GM21786 (cell line): ENCODE measurements around the gene TMEM203.

Source experiments
- ATAC-seq: cut with Tn5 transposase; IDR thresholded peaks from one replicate; pipeline ENCODE4 v1.9.1; 2021; ENCODE audit not compliant: unreplicated experiment

Gene TMEM203

GRCh38 chr9:137167747-137168572 is 37.5 kb downstream of the TMEM203 start:
- ATAC-seq: no peak

GRCh38 chr9:137167277-137167746 is 38.1 kb downstream of the TMEM203 start:
- no peak for ATAC-seq

DNA sequence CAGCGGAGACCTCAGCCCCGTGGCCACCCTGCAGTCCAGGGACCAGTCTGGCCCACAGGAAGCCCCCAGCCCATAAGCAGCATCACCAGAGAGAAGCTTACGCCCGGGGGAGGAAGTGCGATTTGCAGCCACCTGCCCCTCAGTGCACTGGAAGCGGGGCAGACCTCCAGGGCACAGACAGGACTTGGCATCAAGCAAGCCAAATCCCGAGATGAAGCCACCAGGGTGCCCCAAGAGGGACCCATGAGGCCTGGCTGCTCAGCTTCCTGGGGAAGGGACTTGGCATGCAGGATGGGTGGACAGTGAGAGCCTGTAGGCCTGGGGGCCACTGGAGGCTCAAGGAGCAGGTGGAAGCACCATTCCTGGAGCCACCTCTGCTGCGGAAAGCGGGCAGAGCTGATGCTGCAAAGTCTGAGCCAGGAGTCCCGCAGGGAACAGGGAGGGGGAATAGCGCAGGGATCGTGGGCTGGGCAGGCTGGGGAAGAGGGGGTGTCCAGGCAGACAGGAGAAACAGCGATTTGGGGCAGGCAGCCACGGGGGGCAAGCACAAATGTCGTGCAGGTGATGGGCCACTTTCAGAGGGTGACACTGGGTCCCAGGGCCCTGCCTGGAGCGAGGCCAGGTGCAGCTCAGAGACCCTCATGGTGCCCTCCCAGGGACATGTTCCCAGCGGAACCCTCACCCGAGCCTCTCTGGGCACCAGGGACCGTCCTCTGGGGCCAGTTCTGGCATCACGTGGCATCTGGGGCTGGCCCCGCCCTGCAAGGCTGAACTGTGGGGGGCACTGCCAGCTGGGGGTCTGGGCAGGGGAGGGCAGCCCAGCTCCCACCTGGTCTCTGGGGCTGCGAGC is 38.8 kb downstream of the TMEM203 start:
- no peak for ATAC-seq

DNA sequence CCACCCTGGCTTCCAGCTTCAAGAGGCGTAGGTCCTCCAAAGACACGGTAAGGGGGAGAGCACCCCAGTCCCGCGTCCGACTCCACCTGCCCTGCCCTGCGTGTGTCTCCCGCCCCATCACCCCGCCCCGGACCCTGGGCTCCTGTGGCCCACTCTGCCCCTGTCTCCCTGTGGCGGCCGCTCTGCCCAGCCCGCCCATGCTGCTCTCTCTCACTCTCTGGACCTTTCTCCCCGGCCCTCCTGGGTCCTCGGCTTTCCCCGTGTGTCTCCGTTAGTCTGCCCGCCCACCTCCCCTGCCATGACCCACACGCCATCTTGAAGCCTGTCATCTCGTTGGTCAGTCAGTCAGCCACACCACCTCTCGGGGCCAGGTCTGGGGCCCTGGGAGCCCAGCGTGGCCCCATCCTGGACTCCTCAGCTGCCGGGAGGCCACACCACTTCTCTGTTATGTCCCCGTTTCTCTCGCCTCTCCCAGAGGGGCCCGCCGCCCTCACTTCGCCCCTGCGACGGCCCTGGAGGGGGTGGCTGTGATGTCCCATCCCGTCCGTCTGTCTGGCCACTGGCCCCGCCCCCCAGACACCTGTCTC is 40.1 kb downstream of the TMEM203 start:
- ATAC-seq: no peak

GRCh38 chr9:137164370-137165249 is 40.8 kb downstream of the TMEM203 start:
- no peak for ATAC-seq

- ATAC-seq: no peak
These were observed 41.6 kb downstream of the TMEM203 start for GRCh38 chr9:137163805-137164204.

- no peak for ATAC-seq
These were observed 42.1 kb downstream of the TMEM203 start for GRCh38 chr9:137163365-137163715.

- no peak for ATAC-seq
These were observed 42.7 kb downstream of the TMEM203 start for GRCh38 chr9:137162505-137163364.

GRCh38 chr9:137161558-137162486 is 43.6 kb downstream of the TMEM203 start:
- ATAC-seq: no peak

GRCh38 chr9:137160716-137161557 is 44.5 kb downstream of the TMEM203 start:
- ATAC-seq: no peak

DNA sequence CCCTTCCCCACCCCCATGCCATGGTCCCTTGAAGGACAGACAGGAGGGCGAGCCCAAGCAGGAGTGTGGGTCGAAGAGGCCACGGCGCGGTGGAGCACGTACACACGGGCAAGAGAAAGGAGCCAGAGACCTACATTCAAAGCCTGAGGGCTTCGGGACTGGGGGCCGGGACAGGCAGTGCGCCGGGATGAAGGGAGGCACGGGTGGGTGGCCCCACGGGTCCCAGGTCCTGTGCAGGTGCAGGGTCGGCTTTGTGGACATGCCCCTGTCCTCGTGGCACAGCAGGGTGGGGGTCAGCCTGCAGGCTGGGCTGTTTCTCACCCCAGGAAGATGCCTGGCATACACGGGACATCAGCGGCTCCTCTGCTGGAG is 45.4 kb downstream of the TMEM203 start:
- ATAC-seq: no peak

DNA sequence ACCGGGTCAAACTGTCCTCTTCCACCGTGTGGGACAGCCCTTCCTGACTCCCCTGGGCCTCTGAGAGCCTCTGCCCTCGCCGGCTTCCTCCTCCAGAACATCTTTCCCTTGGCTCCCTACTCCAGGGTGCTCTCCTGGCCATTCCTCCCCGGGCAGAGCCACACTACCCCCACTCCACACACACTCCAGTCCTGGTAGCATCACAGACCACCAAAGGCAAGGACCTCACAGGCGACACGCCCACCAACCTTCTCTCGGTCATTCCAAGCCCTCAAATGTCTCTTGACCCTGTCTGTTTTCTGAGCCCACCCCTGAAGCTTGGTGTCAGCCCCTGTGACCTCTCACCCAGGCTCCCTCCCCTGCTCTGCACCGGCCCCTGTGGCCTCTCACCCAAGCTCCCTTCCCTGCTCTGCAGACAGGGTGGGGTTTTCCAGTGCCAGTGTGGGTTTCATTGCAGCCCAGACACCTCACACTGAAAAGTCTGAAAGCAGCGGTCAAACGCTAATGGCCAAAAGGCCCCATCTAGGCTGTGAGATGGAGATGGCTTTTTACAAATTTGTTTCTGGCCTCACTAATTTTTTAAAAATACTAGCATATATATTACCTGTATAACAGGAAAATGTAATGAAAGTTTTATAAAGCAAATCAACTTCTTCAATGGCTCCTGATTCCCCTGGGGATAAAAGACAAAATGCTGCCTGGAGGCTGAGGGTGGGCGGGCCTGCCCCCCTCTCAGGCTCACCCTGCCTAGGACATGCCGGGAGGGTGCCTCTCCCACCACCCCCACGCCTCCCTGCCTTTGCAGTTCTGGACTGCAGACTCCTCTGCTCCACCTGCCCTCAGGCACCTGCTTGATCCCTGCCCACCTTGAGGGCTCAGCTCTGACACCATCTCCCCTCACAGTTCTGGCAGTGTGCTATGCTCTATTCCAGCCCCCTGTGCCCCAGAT is 46.1 kb downstream of the TMEM203 start:
- ATAC-seq: no peak

GRCh38 chr9:137158625-137159024 is 46.8 kb downstream of the TMEM203 start:
- ATAC-seq: no peak

DNA sequence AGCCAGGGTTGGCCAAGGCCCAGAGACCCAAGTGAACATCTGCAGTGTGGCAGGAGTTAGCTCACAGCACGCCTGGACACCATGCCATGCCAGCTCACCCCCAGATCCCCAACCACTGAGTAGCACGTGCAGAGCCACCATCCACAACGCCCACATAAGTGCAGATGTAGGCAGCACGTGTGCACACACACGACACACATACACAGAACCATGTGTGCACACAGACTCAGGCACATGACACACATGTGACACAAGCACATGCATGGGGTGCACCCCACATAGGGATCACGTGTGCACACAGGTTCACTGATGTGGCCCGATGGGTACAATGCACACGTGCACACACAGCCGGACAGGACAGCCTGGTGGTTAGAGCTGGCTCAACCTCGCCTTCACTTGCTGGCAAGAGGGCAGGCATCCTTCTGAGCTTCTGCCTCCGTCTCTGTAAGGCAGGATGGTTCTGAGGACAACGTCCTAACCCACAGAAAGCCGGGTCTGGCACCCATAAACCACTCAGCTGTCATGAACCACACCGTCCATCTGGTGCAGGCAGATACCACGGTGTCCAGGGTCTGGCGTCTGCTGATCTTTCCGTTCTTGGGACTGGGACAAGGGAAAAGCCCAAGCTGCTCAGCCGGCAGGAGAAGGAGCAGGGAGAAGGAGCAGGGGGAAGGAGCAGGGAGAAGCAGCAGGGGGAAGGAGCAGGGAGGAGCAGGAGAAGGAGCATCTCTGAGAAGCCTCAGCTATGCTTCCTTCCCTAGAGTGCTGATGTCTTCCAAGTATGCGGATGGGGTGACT is 47.6 kb downstream of the TMEM203 start:
- ATAC-seq: no peak

GRCh38 chr9:137156567-137157375 is 48.7 kb downstream of the TMEM203 start:
- ATAC-seq: no peak
